T-helper 17 cell (primary cell): ENCODE measurements around the gene NPIPA7. TPM values are rescaled to one million over a fixed set of nuclear protein-coding genes. Genes with fewer than 3 reads are reported as not detected.
"Not testable (repeated sequence)": the region's sequence is repeated elsewhere in the genome, so short reads cannot be mapped to it uniquely, and the experiment has no call there.

Experiments
- ATAC-seq: fragments of 150-1000 bp; cut with Tn5 transposase; 2 replicates; pipeline ENCODE4 v1.10.0; 2021; ENCODE audit warnings: mild to moderate bottlenecking, moderate library complexity
- DNase-seq, 3 donors: peaks; one replicate each; pipeline versions ENCODE4 v3.0.0 to v3.0.0-alpha.2; 2020 to 2021
- H3K9me3 ChIP-seq: one replicate; pipeline ENCODE4 v1.7.0; 2013; ENCODE audit warnings: low read length, mild to moderate bottlenecking; ENCODE audit not compliant: control insufficient read depth, poor library complexity, severe bottlenecking
- H3K27ac Mint-ChIP-seq: one replicate; pipeline ENCODE4 v1.8.0; 2022; ENCODE audit warnings: mild to moderate bottlenecking, moderate library complexity, mixed read lengths
- H3K27me3 Mint-ChIP-seq: one replicate; pipeline ENCODE4 v1.8.0; 2022; ENCODE audit warnings: mixed read lengths
- H3K36me3 Mint-ChIP-seq: one replicate; pipeline ENCODE4 v1.8.0; 2022; ENCODE audit warnings: low read depth, mixed read lengths
- H3K4me1 Mint-ChIP-seq: one replicate; pipeline ENCODE4 v1.8.0; 2022; ENCODE audit warnings: mild to moderate bottlenecking, mixed read lengths
- H3K4me3 Mint-ChIP-seq: one replicate; pipeline ENCODE4 v1.8.0; 2022; ENCODE audit warnings: mild to moderate bottlenecking, moderate library complexity, mixed read lengths
- total RNA-seq, 4 donors: library from RNA in 2 of 4; stranded (reverse) in 2 of 4; gene quantifications; one replicate each; pipeline ENCODE4 v1.2.3 and lab custom pipeline; 2022 to 2026

The NPIPA7 gene
- total RNA-seq (10 to 100 TPM in 1 of 2 donors, 1 to 10 TPM in 1; 5.3 to 12.8 TPM), total RNA-seq (lab: John Stamatoyannopoulos, UW) (0 reads per million in 2 donors)

DNA sequence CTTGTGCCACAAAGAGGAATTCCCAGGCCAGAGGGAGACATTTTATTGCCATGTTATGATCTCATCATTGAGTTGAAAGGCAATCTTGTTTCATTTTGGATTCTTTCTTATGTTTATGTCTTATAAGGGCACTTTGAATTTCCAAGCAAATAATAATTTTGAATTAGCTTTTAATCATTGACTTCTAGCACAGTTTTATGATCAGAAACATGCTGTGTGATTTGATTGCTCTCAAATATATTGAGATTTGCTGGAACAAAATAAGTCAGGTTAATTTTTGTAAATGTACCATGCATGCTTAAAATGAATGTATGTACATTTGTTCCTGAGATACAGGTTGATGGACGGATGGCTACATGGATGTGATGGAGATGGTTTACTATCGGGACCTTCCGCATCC lies at the start of gene NPIPA7:
Gene NPIPA7, plus strand, starts transcription at position 301 of the 400 bp plus-strand sequence. CDS start 105 bp downstream, outside the sequence.
- not testable (repeated sequence) for ATAC-seq, H3K4me1 Mint-ChIP-seq, H3K9me3 ChIP-seq, H3K27ac Mint-ChIP-seq, DNase-seq, H3K4me3 Mint-ChIP-seq, H3K27me3 Mint-ChIP-seq, H3K36me3 Mint-ChIP-seq

DNA sequence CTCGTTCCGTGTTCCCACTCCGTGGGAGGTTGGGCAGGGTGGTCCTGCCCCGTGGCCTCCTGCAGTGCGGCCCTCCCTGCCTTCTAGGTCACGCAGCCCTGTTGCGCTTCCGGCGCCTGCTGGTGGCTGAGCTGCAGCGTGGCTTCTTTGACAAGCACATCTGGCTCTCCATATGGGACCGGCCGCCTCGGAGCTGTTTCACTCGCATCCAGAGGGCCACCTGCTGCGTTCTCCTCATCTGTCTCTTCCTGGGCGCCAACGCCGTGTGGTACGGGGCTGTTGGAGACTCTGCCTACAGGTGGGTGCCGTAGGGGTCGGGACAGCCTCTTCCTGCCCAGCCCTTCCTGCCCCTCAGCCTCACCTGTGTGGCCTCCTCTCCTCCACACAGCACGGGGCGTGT lies 47.5 kb upstream of the NPIPA7 start:
- H3K4me1 Mint-ChIP-seq, DNase-seq, ATAC-seq, H3K36me3 Mint-ChIP-seq, H3K27me3 Mint-ChIP-seq, H3K4me3 Mint-ChIP-seq, H3K27ac Mint-ChIP-seq, H3K9me3 ChIP-seq: not testable (repeated sequence)

DNA sequence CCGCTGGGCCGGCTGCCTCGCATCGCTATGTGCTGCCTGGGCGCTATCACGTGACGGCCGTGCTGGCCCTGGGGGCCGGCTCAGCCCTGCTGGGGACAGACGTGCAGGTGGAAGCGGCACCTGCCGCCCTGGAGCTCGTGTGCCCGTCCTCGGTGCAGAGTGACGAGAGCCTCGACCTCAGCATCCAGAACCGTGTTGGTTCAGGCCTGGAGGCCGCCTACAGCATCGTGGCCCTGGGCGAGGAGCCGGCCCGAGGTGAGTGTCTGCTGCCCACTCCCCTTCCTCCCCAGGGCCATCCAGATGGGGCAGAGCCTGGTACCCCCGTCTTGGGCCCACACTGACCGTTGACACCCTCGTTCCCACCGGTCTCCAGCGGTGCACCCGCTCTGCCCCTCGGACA lies 21.4 kb upstream of the NPIPA7 start:
- not testable (repeated sequence) for H3K27me3 Mint-ChIP-seq, H3K4me1 Mint-ChIP-seq, H3K36me3 Mint-ChIP-seq, H3K4me3 Mint-ChIP-seq, DNase-seq, ATAC-seq, H3K27ac Mint-ChIP-seq, H3K9me3 ChIP-seq

DNA sequence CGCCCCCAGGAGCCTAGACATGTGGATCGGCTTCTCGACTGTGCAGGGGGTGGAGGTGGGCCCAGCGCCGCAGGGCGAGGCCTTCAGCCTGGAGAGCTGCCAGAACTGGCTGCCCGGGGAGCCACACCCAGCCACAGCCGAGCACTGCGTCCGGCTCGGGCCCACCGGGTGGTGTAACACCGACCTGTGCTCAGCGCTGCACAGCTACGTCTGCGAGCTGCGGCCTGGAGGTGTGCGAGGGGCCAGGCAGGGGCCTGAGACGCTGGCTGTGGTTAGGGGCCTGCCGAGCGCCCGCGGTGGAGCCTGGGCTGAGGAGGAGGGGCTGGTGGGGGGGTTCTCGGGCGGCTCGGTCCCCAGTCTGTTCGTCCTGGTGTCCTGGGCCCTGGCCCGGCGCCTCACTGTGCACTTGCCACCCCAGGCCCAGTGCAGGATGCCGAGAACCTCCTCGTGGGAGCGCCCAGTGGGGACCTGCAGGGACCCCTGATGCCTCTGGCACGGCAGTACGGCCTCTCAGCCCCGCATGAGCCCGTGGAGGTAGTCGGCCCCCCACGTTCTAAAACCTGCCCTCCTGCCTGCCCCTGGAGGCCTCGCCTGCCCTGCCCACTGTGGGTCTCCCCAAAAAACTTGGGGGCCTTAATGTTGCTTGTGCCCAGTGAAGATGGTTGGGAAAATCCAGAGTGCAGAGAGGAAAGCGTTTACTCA lies 20.2 kb upstream of the NPIPA7 start:
- not testable (repeated sequence) for H3K9me3 ChIP-seq, DNase-seq, H3K27ac Mint-ChIP-seq, H3K36me3 Mint-ChIP-seq, H3K4me3 Mint-ChIP-seq, H3K27me3 Mint-ChIP-seq, ATAC-seq, H3K4me1 Mint-ChIP-seq

DNA sequence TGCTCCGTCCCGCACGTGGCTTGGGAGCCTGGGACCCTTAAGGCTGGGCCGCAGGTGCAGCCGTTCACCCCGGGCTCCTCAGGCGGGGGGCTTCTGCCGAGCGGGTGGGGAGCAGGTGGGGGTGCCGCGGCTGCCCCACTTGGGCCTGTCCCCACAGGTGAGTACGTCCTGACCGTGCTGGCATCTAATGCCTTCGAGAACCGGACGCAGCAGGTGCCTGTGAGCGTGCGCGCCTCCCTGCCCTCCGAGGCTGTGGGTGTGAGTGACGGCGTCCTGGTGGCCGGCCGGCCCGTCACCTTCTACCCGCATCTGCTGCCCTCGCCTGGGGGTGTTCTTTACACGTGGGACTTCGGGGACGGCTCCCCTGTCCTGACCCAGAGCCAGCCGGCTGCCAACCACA lies 15.3 kb upstream of the NPIPA7 start:
- not testable (repeated sequence) for H3K27me3 Mint-ChIP-seq, H3K27ac Mint-ChIP-seq, H3K9me3 ChIP-seq, ATAC-seq, DNase-seq, H3K4me3 Mint-ChIP-seq, H3K36me3 Mint-ChIP-seq, H3K4me1 Mint-ChIP-seq

DNA sequence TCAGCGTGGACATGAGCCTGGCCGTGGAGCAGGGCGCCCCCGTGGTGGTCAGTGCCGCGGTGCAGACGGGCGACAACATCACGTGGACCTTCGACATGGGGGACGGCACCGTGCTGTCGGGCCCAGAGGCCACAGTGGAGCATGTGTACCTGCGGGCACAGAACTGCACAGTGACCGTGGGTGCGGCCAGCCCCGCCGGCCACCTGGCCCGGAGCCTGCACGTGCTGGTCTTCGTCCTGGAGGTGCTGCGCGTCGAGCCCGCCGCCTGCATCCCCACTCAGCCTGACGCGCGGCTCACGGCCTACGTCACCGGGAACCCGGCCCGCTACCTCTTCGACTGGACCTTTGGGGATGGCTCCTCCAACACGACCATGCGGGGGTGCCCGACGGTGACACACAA lies 14.8 kb upstream of the NPIPA7 start:
- H3K4me1 Mint-ChIP-seq, H3K36me3 Mint-ChIP-seq, H3K4me3 Mint-ChIP-seq, H3K9me3 ChIP-seq, DNase-seq, ATAC-seq, H3K27me3 Mint-ChIP-seq, H3K27ac Mint-ChIP-seq: not testable (repeated sequence)

DNA sequence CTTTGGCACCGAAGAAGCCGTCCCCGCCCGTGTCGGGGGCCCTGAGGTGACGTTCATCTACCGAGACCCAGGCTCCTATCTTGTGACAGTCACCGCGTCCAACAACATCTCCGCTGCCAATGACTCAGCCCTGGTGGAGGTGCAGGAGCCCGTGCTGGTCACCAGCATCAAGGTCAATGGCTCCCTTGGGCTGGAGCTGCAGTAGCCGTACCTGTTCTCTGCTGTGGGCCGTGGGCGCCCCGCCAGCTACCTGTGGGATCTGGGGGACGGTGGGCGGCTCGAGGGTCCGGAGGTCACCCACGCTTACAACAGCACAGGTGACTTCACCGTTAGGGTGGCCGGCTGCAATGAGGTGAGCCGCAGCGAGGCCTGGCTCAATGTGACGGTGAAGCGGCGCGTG lies 14.2 kb upstream of the NPIPA7 start:
- H3K36me3 Mint-ChIP-seq, H3K9me3 ChIP-seq, H3K27me3 Mint-ChIP-seq, DNase-seq, H3K4me3 Mint-ChIP-seq, H3K4me1 Mint-ChIP-seq, H3K27ac Mint-ChIP-seq, ATAC-seq: not testable (repeated sequence)

DNA sequence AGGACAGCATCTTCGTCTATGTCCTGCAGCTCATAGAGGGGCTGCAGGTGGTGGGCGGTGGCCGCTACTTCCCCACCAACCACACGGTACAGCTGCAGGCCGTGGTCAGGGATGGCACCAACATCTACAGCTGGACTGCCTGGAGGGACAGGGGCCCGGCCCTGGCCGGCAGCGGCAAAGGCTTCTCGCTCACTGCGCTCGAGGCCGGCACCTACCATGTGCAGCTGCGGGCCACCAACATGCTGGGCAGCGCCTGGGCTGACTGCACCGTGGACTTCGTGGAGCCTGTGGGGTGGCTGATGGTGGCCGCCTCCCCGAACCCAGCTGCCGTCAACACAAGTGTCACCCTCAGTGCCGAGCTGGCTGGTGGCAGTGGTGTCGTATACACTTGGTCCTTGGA lies 13.6 kb upstream of the NPIPA7 start:
- H3K4me3 Mint-ChIP-seq, DNase-seq: not testable (repeated sequence)

DNA sequence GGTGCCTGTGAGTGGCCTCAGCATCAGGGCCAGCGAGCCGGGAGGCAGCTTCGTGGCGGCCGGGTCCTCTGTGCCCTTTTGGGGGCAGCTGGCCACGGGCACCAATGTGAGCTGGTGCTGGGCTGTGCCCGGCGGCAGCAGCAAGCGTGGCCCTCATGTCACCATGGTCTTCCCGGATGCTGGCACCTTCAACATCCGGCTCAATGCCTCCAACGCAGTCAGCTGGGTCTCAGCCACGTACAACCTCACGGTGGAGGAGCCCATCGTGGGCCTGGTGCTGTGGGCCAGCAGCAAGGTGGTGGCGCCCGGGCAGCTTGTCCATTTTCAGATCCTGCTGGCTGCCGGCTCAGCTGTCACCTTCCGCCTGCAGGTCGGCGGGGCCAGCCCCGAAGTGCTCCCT lies 13.1 kb upstream of the NPIPA7 start:
- not testable (repeated sequence) for H3K27me3 Mint-ChIP-seq, H3K4me3 Mint-ChIP-seq, DNase-seq, H3K4me1 Mint-ChIP-seq, H3K36me3 Mint-ChIP-seq, H3K27ac Mint-ChIP-seq, ATAC-seq, H3K9me3 ChIP-seq

More for the DNA sequence above, 13.6 kb upstream of the NPIPA7 start:
- not testable (repeated sequence) for H3K36me3 Mint-ChIP-seq, ATAC-seq, H3K27ac Mint-ChIP-seq, H3K27me3 Mint-ChIP-seq, H3K9me3 ChIP-seq, H3K4me1 Mint-ChIP-seq

DNA sequence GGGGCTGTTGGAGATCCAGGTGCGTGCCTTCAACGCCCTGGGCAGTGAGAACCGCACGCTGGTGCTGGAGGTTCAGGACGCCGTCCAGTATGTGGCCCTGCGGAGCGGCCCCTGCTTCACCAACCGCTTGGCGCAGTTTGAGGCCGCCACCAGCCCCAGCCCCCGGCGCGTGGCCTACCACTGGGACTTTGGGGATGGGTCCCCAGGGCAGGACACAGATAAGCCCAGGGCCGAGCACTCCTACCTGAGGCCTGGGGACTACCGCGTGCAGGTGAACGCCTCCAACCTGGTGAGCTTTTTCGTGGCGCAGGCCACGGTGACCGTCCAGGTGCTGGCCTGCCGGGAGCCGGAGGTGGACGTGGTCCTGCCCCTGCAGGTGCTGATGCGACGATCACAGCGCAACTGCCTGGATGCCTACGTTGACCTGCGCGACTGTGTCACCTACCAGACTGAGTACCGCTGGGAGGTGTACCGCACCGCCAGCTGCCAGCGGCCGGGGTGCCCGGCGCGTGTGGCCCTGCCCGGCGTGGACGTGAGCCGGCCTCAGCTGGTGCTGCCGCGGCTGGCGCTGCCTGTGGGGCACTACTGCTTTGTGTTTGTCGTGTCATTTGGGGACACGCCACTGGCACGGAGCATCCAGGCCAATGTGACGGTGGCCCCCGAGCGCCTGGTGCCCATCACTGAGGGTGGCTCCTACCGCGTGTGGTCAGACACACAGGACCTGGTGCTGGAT lies 12.2 kb upstream of the NPIPA7 start:
- not testable (repeated sequence) for H3K36me3 Mint-ChIP-seq, DNase-seq, H3K27ac Mint-ChIP-seq, H3K4me1 Mint-ChIP-seq, H3K9me3 ChIP-seq, ATAC-seq, H3K27me3 Mint-ChIP-seq, H3K4me3 Mint-ChIP-seq

DNA sequence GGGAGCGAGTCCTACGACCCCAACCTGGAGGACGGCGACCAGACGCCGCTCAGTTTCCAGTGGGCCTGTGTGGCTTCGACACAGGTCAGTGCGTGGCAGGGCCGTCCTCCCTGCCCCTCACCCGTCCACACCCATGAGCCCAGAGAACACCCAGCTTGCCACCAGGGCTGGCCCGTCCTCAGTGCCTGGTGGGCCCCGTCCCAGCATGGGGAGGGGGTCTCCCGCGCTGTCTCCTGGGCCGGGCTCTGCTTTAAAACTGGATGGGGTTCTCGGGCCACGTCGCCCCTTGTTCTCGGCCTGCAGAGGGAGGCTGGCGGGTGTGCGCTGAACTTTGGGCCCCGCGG lies 11.7 kb upstream of the NPIPA7 start:
- H3K27me3 Mint-ChIP-seq, H3K4me3 Mint-ChIP-seq, ATAC-seq, DNase-seq, H3K9me3 ChIP-seq, H3K36me3 Mint-ChIP-seq, H3K4me1 Mint-ChIP-seq, H3K27ac Mint-ChIP-seq: not testable (repeated sequence)

DNA sequence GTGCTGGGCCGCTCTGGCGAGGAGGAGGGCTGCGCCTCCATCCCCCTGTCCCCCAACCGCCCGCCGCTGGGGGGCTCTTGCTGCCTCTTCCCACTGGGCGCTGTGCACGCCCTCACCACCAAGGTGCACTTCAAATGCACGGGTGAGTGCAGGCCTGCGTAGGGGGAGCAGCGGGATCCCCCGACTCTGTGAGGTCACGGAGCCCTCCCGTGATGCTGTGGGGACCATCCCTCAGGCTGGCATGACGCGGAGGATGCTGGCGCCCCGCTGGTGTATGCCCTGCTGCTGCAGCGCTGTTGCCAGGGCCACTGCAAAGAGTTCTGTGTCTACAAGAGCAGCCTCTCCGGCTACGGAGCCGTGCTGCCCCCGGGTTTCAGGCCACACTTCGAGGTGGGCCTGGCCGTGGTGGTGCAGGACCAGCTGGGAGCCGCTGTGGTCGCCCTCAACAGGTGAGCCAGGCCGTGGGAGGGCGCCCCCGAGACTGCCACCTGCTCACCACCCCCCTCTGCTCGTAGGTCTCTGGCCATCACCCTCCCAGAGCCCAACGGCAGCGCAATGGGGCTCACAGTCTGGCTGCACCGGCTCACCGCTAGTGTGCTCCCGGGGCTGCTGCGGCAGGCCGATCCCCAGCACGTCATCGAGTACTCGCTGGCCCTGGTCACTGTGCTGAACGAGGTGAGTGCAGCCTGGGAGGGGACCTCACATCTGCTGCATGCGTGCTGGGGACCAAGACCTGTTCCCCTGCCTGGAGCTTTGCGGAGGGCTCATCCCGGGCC lies 9.7 kb upstream of the NPIPA7 start:
- H3K36me3 Mint-ChIP-seq, H3K4me1 Mint-ChIP-seq, H3K4me3 Mint-ChIP-seq, H3K27me3 Mint-ChIP-seq, H3K9me3 ChIP-seq, ATAC-seq, H3K27ac Mint-ChIP-seq: not testable (repeated sequence)
- peak in 1 of 3 donors; percentile 6 for DNase-seq

DNA sequence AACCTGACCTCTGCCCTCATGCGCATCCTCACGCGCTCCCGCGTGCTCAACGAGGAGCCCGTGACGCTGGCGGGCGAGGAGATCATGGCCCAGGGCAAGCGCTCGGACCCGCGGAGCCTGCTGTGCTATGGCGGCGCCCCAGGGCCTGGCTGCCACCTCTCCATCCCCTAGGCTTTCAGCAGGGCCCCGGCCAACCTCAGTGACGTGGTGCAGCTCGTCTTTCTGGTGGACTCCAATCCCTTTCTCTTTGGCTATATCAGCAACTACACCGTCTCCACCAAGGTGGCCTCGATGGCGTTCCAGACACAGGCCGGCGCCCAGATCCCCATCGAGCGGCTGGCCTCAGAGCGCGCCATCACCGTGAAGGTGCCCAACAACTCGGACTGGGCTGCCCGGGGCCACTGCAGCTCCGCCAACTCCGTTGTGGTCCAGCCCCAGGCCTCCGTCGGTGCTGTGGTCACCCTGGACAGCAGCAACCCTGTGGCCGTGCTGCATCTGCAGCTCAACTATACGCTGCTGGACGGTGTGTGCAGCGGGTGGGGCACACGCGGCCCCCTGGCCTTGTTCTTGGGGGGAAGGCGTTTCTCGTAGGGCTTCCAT lies 7.7 kb upstream of the NPIPA7 start:
- not testable (repeated sequence) for ATAC-seq, DNase-seq, H3K4me1 Mint-ChIP-seq, H3K4me3 Mint-ChIP-seq, H3K27ac Mint-ChIP-seq, H3K27me3 Mint-ChIP-seq, H3K9me3 ChIP-seq, H3K36me3 Mint-ChIP-seq
